ENCODE data around the gene USO1.

USO1 gene

DNA sequence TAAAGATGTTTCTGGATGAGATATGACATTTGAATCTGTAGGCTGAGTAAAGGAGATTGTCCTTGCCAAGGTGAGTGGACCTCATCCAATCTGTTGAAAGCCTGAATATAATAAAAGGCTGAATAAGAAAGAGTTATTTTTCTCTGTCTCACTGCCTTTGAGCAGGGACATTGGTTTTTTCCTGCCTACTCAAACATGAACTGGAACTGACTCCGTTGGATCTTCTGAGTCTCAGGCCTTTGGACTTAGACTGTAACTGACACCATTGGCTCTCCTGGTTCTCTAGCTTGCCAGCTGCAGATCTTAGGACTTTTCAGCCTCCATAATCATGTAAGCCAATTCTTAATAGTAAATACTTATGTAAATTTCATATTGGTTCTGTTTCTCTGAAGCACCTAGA is 134.3 kb downstream of the USO1 start:
- Histone ChIP-seq H3K9ac (ENCODE audit: low read length) (no peak overlapping the region), H3K9me3 (ENCODE audit: insufficient read depth, low read length) (no peaks in the 10 kb centered on the region), H4K20me1 (ENCODE audit: insufficient read depth, low read length) (no peaks in the 10 kb centered on the region), H3K4me3 (ENCODE audit: low read length) (no peak overlapping the region), H3K36me3 (replicated peaks; ENCODE audit: low read depth, low read length) (no peaks in the 10 kb centered on the region), H3K79me2 (ENCODE audit: low read length) (no peaks in the 10 kb centered on the region), H2AFZ (ENCODE audit: low read depth, low read length) (no peak overlapping the region), H3K4me2 (ENCODE audit: low read length) (no peak overlapping the region), H3K27ac (ENCODE audit: low read length) (no peak overlapping the region), H3K27me3 (ENCODE audit: low read depth, low read length) (no peaks in the 10 kb centered on the region), H3K4me1 (ENCODE audit: low read length) (no peaks in the 10 kb centered on the region)
- TF ChIP-seq, protein P1, sequence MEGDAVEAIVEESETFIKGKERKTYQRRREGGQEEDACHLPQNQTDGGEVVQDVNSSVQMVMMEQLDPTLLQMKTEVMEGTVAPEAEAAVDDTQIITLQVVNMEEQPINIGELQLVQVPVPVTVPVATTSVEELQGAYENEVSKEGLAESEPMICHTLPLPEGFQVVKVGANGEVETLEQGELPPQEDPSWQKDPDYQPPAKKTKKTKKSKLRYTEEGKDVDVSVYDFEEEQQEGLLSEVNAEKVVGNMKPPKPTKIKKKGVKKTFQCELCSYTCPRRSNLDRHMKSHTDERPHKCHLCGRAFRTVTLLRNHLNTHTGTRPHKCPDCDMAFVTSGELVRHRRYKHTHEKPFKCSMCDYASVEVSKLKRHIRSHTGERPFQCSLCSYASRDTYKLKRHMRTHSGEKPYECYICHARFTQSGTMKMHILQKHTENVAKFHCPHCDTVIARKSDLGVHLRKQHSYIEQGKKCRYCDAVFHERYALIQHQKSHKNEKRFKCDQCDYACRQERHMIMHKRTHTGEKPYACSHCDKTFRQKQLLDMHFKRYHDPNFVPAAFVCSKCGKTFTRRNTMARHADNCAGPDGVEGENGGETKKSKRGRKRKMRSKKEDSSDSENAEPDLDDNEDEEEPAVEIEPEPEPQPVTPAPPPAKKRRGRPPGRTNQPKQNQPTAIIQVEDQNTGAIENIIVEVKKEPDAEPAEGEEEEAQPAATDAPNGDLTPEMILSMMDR (IDR thresholded peaks at IDR 0.05; ENCODE audit: low read depth, low read length): no peak
- no peak for TF ChIP-seq EZH2phosphoT487 (IDR thresholded peaks at IDR 0.05; ENCODE audit: low read depth)

DNA sequence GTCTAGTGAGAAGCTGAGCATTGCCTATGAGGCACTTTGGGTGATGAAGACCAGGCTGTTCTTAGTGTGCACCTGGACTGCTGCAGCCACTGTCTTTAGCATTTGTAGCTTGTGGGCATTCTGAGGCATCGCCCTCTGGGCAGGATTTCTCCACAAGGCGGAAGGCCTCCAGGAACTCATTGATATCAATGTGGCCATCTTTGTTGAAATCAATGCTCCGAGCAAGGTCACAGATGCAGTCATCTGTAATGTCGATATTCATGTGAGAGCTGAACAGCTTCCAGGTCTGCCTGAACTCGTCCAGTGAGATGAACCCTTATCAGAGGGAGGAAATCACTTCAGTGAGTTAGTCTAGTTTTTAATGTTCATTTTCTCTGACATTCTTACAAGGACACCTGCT is 136.2 kb downstream of the USO1 start:
- H3K27ac ChIP-seq (ENCODE audit: low read length): no peak overlapping the region
- no peak overlapping the region for H3K4me2 ChIP-seq (ENCODE audit: low read length)
- no peaks in the 10 kb centered on the region for H4K20me1 ChIP-seq (ENCODE audit: insufficient read depth, low read length)
- H3K27me3 ChIP-seq (ENCODE audit: low read depth, low read length): no peaks in the 10 kb centered on the region
- H3K36me3 ChIP-seq (replicated peaks; ENCODE audit: low read depth, low read length): no peaks in the 10 kb centered on the region
- no peaks in the 10 kb centered on the region for H3K79me2 ChIP-seq (ENCODE audit: low read length)
- TF ChIP-seq, protein P1 (IDR thresholded peaks at IDR 0.05; ENCODE audit: low read depth, low read length): no peak
- no peak for TF ChIP-seq EZH2phosphoT487 (IDR thresholded peaks at IDR 0.05; ENCODE audit: low read depth)
- no peaks in the 10 kb centered on the region for H3K4me1 ChIP-seq (ENCODE audit: low read length)
- H3K9ac ChIP-seq (ENCODE audit: low read length): no peak overlapping the region
- H2AFZ ChIP-seq (ENCODE audit: low read depth, low read length): no peak overlapping the region
- no peak overlapping the region for H3K4me3 ChIP-seq (ENCODE audit: low read length)
- no peaks in the 10 kb centered on the region for H3K9me3 ChIP-seq (ENCODE audit: insufficient read depth, low read length)
